H1 (cell line): ENCODE measurements around the gene GSE1. TPM values are rescaled to one million over a fixed set of nuclear protein-coding genes. Genes with fewer than 3 reads are reported as not detected.
A peak's percentile ranks its signal among the peaks of the same experiment; 100 is the strongest.

ENCODE experiments used
- BCL11A ChIP-seq, 2 experiments: IDR thresholded peaks; one replicate each; pipeline ENCODE4 v1.6.1; 2011; ENCODE audit warnings: low read depth in 2 of 2, low read length in 2 of 2, mild to moderate bottlenecking in 2 of 2
- CHD7 ChIP-seq: fragments of 300-600 bp; sonication (generic); IDR thresholded peaks from 2 replicates; pipeline ENCODE4 v1.7.1; 2012; ENCODE audit warnings: low read length, moderate library complexity, mild to moderate bottlenecking, inconsistent platforms; ENCODE audit not compliant: insufficient replicate concordance
- EZH2 ChIP-seq: fragments of 200-600 bp; sonication (generic); IDR thresholded peaks from 2 replicates; pipeline ENCODE4 v1.7.1; 2012; ENCODE audit warnings: low read depth, mild to moderate bottlenecking, moderate library complexity, low read length, inconsistent platforms; ENCODE audit not compliant: severe bottlenecking
- GTF2F1 ChIP-seq: IDR thresholded peaks from 2 replicates; pipeline ENCODE4 v1.6.1; 2012; ENCODE audit warnings: low read depth, low read length, improper control_type of control experiment, borderline replicate concordance
- JUN ChIP-seq: IDR thresholded peaks from 2 replicates; pipeline ENCODE4 v1.6.1; 2011; ENCODE audit warnings: low read depth, mild to moderate bottlenecking, improper control_type of control experiment, low read length
- JUND ChIP-seq: IDR thresholded peaks from 2 replicates; pipeline ENCODE4 v1.6.1; 2011; ENCODE audit warnings: mild to moderate bottlenecking, improper control_type of control experiment, low read length
- SIN3A ChIP-seq, 2 experiments: IDR thresholded peaks in 1 of 2; conservative IDR thresholded peaks in 1 of 2; 2 replicates each; pipeline ENCODE4 v1.6.1; 2011 to 2012; ENCODE audit warnings: low read length in 2 of 2, improper control_type of control experiment in 1 of 2, low read depth in 1 of 2, mild to moderate bottlenecking in 1 of 2
- SIRT6 ChIP-seq: IDR thresholded peaks from one replicate; pipeline ENCODE4 v1.7.1; 2012; ENCODE audit warnings: low read length, inconsistent platforms
- SP1 ChIP-seq: IDR thresholded peaks from 2 replicates; pipeline ENCODE4 v1.6.1; 2011; ENCODE audit warnings: low read depth, low read length
- SP2 ChIP-seq: IDR thresholded peaks from 2 replicates; pipeline ENCODE4 v1.6.1; 2012; ENCODE audit warnings: mild to moderate bottlenecking, low read length, inconsistent platforms
- SUZ12 ChIP-seq: fragments of 200-600 bp; sonication (generic); IDR thresholded peaks from 2 replicates; pipeline ENCODE4 v1.6.1; 2012; ENCODE audit warnings: mild to moderate bottlenecking, inconsistent platforms, low read length, moderate library complexity, mixed read lengths
- polyA plus RNA-seq, 7 experiments: library from polyadenylated mRNA; depleted of rRNA in 3 of 7; stranded (reverse) in 5 of 7; unstranded in 2 of 7; fragments of >200 nt in 5 of 7; fragments of 200-250 nt in 2 of 7; gene quantifications; 1 replicate in 5 of 7; 2 replicates in 1 of 7; 4 replicates in 1 of 7; pipeline versions ENCODE4 v1.2.1 to v1.2.3, GENCODE V29; 2011 to 2013; ENCODE audit warnings: missing spikeins in 2 of 7, mixed read lengths in 2 of 7
- total RNA-seq: library from RNA; stranded (reverse); fragmentation: NEBNext Ultra II Directional; extraction: Animal tissue kit (Norgen Biotek cat#: 25700); gene quantifications from 2 replicates; pipeline ENCODE4 v1.2.1, GENCODE V29; 2021

The GSE1 gene
- total and polyA plus RNA-seq, 2 of the 8 experiments (the other 6 are each of a cell fraction or from before 2014, with no cell fraction given), result 26.0 to 65.6 TPM

GRCh38 chr16:85610446-85611193 lies 2.5 kb upstream of the GSE1 start (continued):
- TF ChIP-seq CHD7 (no peak), BCL11A (IDR thresholded peaks at IDR 0.05; ENCODE audit: low read depth in 2 of 2, low read length in 2 of 2) (no peak), SUZ12 (no peak), SP2 (no peak), SP1 (no peak; the same call in none of the 2 replicates), SIN3A (conservative IDR thresholded peaks at IDR 0.05 in 1 of 2, IDR thresholded peaks at IDR 0.05 in 1 of 2; ENCODE audit: low read depth in 1 of 2, low read length in 2 of 2) (peak; percentile 87 to 92; a peak in 3 of 4 replicates), EZH2 (no peak), JUN (no peak), SIRT6 (no peak), GTF2F1 (no peak), JUND (peak; percentile 52)
